ENCODE measurements around the gene SPAG16.

DNA sequence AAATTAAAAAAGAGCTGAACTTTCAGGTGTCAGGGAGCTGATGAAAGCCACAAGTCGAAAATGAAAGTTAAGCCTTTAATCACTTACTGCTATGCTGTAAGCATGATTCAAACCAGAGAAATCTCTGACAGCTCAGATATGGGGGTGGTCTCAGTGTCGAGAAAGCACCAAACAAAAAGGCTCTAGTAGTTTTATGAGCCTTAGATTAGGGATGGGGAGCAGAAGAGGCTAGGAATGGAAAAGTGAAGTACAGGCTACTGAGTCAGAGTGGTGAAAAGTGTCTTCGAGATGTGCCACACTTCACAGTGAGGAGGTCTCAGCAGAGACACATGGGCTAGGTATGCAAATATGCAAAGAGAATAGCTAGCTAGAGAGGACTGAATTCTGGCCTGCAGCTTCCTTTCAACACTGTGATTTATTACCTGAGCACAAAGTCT lies 482.2 kb downstream of the SPAG16 start:
- TF ChIP-seq, protein P1, sequence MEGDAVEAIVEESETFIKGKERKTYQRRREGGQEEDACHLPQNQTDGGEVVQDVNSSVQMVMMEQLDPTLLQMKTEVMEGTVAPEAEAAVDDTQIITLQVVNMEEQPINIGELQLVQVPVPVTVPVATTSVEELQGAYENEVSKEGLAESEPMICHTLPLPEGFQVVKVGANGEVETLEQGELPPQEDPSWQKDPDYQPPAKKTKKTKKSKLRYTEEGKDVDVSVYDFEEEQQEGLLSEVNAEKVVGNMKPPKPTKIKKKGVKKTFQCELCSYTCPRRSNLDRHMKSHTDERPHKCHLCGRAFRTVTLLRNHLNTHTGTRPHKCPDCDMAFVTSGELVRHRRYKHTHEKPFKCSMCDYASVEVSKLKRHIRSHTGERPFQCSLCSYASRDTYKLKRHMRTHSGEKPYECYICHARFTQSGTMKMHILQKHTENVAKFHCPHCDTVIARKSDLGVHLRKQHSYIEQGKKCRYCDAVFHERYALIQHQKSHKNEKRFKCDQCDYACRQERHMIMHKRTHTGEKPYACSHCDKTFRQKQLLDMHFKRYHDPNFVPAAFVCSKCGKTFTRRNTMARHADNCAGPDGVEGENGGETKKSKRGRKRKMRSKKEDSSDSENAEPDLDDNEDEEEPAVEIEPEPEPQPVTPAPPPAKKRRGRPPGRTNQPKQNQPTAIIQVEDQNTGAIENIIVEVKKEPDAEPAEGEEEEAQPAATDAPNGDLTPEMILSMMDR (IDR thresholded peaks at IDR 0.05): no peak
- no peak for TF ChIP-seq POLR2A (IDR thresholded peaks at IDR 0.05)

Measured in body of pancreas (tissue), 4 donors.